Hindlimb muscle (tissue), 1 donor: ENCODE results near the gene ADORA2A. TPM values are rescaled to one million over a fixed set of nuclear protein-coding genes. Genes with fewer than 3 reads are reported as not detected.

Source experiments
- DNase-seq: peaks from one replicate; pipeline ENCODE4 v3.0.0-alpha.2; 2013
- polyA plus RNA-seq: library from polyadenylated mRNA; unstranded; fragments of 120-200 nt; gene quantifications from one replicate; pipeline ENCODE4 v1.2.1, GENCODE V29; 2013; ENCODE audit not compliant: insufficient read length

The ADORA2A gene
- polyA plus RNA-seq, 1 donor, result 11.2 TPM

GRCh38 chr22:24418786-24419474 lies 8.5 kb upstream of the ADORA2A start:
- DNase-seq, result no peak

GRCh38 chr22:24419475-24419850 lies 7.9 kb upstream of the ADORA2A start:
- DNase-seq, result no peak

GRCh38 chr22:24420072-24420976 lies 7.1 kb upstream of the ADORA2A start:
- no peak for DNase-seq

DNA sequence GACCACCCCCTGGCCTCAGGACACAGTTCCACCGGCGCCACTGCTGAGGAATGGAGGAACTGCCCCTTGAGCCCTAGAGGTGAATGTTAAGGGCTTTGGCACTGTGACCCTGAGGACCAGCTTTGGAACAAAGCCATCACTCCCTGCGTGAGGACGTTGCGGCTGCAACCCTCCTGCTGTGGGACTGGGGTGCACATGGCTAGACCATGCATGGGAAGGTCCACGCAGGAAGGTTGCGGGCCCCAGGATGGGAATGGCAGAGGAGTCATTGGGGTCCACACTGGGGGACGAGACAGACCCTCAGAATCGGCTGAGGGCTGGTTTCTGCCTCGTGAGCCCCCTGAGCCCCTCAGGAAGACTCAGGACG lies 6.4 kb upstream of the ADORA2A start:
- DNase-seq, result no peak

GRCh38 chr22:24421428-24421931 lies 5.9 kb upstream of the ADORA2A start:
- DNase-seq, result no peak

GRCh38 chr22:24422102-24422665 lies 5.2 kb upstream of the ADORA2A start:
- DNase-seq, result no peak

DNA sequence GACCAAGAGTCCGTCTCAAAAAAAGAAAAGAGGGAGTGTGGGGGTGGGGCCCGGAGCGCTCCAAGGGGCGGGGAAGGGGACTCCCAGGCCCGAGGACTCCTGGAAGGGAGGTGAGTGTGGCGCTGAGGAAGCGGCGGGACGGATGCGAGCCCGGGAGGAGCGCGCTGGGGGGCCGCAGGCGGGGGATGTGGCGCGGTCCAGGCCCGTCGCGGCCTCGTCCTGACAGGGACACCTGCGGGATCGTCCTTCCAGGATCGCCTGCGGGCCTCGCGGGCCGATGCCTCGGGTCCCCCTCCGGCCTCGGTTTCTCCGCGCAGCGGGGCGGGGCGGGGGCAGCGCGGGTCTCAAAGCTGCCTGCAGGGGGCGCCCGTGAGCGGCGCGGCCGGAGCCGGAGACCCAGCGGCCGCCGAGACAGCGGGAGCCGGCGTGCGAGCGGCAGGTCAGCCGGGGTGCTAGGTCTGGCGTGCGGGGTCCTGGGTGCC lies 3.8 kb upstream of the ADORA2A start:
- DNase-seq, result peak; percentile 70

GRCh38 chr22:24424001-24424900 lies 3.1 kb upstream of the ADORA2A start:
- DNase-seq, result peak; percentile 35

- DNase-seq, result no peak
Measured at GRCh38 chr22:24424901-24425775, 2.3 kb upstream of the ADORA2A start.

DNA sequence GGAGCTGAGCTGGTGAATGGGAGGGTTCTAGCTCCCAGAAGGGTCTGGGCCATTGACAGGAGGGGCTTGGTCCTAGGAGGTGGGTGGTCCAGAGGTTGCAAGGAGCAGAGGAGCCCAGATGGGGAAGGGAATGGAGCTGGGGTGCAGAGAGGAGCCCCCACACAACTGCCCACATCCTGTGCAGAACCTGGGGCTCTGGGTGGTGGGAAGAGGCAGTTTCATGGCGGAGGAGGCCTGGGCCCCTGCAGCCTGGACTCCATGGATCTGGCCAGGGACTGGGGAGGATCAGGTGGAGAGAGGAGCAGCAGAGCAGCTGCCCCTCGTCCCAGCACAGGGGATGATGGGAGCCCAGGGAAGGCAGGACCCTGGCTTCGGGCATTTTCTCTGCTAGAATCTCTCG lies 963 bp upstream of the ADORA2A start:
- DNase-seq, result no peak

DNA sequence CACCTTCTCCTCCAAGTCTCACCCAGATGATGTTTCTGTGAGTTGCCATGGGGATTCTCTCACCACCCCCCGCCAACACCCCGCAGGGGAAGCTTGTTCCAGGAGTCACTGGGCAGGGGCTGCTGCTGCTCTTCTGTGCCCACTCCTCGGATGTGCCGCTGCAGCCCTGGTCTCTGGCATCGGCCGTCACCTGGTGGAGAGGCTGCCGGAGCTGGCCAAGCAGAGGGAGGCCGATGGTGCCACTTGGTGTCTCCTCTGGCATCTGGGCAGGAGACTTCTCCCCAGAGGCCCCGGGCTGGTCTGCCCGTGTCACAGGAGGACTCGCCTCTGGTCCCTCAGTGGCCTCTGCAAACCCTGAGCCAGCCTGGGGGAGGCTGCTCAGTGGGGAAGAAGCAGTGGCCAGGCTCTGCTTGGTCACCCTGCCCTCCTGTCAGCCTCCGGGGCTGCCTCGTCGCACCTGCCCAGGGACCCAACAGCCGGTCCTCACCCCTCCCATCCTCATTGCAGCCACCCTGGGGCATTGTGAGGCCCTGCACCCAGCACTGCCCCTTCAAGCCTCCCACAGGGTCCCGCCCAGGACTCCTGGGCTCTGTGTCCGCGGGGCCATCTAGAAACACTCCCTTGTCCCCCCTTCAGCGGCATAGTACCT lies 424 bp upstream of the ADORA2A start:
- no peak for DNase-seq

- DNase-seq, result no peak
Measured at GRCh38 chr22:24428751-24429410, 1.5 kb downstream of the ADORA2A start.

DNA sequence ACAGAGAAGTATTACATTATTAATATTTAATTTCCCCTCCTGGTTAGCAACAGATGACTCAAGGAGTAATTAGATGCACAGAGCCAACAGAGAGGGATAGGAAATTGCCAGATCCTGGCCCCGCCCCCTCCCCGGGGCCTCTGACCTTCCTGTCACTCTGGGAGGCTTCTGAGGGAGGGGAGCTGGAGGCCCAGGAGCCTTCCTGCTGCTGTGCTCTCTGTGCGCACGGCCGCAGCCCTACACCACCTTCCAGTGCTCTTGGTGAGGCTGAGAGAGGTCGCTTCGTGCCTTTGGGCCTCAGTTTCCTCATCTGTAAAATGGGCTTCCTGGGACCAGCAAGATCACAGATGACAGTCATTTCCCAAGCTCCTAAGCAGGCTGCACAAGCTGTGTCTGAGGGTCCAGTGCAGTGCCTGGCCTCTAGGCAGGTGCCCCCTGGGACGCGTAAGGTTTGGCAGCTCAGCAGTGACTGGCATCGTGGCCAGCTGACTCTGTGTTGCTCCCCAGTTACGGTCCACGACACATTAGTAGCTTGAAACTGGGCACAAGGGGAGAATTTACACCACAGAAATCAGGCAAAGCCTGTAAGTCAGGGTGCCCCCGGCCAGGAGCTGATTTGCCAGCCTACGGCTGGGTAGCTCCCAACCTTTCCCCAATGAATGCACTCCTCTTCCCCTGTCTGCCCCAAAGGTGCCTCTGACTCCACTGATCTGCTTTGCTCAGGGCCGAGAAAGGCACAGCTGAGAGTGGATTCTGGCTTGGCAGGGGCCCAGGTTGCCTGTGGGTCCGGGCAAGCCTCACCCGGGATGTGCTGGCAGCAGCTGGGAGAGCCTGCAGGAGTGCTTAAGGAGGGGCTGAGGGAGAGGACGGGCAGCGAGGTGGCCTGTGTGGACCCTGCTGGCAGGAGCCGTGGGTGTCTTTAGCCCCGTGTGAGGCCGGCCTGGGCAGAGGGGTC lies 2.3 kb downstream of the ADORA2A start:
- no peak for DNase-seq

- peak; percentile 34 for DNase-seq
Measured at GRCh38 chr22:24430431-24431308, 3.3 kb downstream of the ADORA2A start.

GRCh38 chr22:24431309-24432034 lies 4.1 kb downstream of the ADORA2A start:
- DNase-seq, result no peak

GRCh38 chr22:24432059-24432853 lies 4.9 kb downstream of the ADORA2A start:
- peak; percentile 58 for DNase-seq
